HFF-Myc (cell line): ENCODE data around the gene GJD3.
A peak's percentile ranks its signal among the peaks of the same experiment; 100 is the strongest.

ENCODE experiments used
- DNase-seq: peaks from one replicate; pipeline ENCODE4 v3.0.0-alpha.2; 2011; ENCODE audit warnings: low read depth; ENCODE audit errors: extremely low read depth
- H3K4me3 ChIP-seq: replicated peaks from 2 replicates; pipeline ENCODE4 v1.5.1; 2011; ENCODE audit warnings: low read depth, mild to moderate bottlenecking, control low read depth, low read length
- TF ChIP-seq, protein P1 (sequence below): IDR thresholded peaks from 2 replicates; pipeline ENCODE4 v1.5.1; 2012; ENCODE audit warnings: mild to moderate bottlenecking, low read depth, low read length, control low read depth; ENCODE audit errors: missing control alignments

The GJD3 gene

GRCh38 chr17:40345994-40346764, 18.4 kb downstream of the GJD3 start:
- no peak for DNase-seq
- TF ChIP-seq, protein P1, sequence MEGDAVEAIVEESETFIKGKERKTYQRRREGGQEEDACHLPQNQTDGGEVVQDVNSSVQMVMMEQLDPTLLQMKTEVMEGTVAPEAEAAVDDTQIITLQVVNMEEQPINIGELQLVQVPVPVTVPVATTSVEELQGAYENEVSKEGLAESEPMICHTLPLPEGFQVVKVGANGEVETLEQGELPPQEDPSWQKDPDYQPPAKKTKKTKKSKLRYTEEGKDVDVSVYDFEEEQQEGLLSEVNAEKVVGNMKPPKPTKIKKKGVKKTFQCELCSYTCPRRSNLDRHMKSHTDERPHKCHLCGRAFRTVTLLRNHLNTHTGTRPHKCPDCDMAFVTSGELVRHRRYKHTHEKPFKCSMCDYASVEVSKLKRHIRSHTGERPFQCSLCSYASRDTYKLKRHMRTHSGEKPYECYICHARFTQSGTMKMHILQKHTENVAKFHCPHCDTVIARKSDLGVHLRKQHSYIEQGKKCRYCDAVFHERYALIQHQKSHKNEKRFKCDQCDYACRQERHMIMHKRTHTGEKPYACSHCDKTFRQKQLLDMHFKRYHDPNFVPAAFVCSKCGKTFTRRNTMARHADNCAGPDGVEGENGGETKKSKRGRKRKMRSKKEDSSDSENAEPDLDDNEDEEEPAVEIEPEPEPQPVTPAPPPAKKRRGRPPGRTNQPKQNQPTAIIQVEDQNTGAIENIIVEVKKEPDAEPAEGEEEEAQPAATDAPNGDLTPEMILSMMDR = no peak
- peak overlapping the region; percentile 46 for H3K4me3 ChIP-seq

DNA sequence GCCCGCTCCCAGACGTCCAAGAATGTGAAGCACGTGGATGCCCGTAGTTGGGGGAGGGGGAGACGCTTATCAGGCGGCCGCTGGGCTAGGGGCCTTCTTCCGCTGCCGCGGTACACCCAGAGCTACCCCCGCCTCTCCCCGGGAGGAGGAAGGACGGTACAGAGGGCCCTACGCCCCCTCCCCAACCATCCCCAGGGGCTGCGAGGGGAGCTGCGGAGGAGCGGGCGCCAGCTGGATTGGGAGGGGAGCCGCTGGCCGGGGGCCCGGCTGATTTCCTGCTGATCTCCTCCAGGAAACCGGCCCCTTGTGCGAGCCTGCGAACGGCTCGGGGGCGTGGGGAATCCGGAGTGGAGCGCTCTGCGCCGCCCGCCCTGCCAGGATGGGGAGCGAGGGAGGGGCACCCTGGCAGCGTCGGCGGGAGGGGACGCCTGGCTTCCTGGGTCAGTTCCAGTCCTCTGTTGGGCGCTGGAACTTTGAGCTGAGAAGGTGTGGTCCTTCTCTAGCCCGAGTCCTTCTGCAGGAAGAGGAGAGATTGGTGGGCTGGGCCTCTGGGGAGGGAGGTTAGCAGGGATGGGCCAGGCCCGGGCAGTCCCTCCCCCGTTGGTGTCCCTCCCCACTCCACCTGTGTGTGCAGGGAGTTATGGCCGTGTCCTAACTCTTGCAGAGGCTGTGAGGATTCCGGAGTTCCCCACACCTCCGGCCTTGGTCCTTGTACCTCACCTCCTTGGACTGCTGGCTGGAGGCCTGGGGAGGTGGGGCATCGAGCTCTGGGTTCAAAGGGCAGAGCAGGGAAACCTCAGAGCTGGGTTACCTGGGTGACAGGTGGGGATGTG, 19.2 kb downstream of the GJD3 start:
- no peak for DNase-seq
- H3K4me3 ChIP-seq = peak overlapping the region; percentile 46
- TF ChIP-seq, protein P1 = no peak

DNA sequence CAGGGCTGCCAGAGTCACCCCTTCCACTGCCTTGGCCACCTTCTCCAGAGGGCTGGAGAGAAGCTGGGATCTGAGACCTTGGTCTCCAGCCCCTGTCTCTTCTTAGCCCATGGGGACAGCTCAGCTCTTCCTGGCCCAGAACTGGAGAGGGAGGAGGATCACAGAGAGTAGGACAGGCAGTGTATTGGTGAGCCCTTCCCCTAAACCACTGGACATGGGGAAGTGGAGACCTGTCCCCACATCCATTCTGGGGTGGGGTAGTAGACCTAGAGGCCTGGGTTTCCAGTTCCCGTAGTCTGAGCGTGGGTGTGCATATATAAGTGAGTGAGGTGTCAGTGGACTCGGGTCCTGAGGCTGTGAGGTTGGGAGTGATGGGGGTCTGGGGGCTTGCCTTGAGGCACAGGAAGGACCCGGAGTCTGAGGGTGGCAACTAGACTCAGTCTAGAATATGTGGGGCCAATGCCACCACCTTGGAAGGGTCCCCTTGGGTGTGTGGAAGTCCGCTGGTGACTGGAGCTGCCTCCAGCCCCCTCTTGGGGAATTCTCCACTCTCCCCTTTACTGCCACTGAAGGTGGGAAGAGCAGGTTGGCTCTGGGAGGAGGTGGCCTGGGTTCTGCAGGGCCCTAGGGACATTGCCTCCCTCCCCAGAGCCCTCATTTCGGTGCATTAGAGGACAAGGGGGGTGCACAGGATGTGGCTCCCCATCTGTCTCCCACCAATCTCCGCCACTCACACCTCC, 19.9 kb downstream of the GJD3 start:
- no peak for DNase-seq
- TF ChIP-seq, protein P1 = no peak
- peak overlapping the region; percentile 46 for H3K4me3 ChIP-seq

DNA sequence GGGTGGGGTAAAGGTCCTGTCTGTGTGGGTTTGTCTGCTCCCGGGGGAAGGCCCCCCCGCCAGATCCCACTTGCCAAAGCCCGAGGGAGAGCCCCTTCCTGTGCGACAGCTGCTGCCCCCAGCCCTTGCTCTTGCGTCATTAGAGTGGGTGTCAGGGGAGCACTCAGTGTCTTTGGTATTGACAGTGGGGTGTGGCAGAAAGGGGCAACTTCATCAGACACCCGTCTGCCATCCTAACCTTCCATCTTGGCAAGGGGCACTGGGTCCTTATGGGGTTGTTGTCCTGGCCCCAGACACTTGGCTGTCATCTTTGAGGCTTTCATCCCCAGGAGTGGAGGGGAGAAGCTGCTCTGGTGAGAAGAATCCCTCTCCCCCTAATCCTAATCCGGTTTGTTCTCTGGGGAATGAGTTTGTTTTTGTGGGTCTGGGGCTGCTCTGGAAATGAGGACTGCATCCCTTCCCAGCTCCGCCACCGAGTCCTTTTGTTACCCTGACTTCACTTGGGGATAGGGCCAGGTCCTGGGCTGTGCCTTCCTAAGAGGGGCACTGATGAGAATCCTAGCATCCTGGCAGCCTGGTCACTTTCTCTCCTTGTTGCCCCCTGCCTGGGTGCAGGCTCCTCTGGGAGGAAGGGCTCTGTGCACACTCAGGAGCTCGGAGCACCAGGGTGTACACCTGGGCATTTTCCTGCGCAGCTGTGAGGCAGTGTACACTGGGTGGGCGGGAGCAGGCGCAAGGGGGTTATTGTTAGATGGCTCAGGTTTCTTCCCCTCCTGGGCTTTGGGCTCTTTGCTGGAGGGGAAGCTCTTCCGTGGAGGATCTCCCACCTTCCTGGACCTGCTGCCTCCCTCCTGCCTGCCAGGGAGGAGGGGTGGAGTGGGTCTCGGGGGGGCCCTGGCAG, 21.1 kb downstream of the GJD3 start:
- H3K4me3 ChIP-seq = peak overlapping the region; percentile 42
- TF ChIP-seq, protein P1 = no peak
- DNase-seq = no peak

- TF ChIP-seq, protein P1 = no peak
- no peak for DNase-seq
- H3K4me3 ChIP-seq = peak overlapping the region; percentile 42
Measured at GRCh38 chr17:40342504-40343218, 21.9 kb downstream of the GJD3 start.
